ENCODE data around the gene RENBP. TPM values are rescaled to one million over a fixed set of nuclear protein-coding genes. Genes with fewer than 3 reads are reported as not detected.

Gene RENBP
- total and polyA plus RNA-seq, 2 of the 13 experiments (the other 11 are each of a cell fraction or from before 2014, with no cell fraction given) = 1.4 to 2.6 TPM

GRCh38 chrX:153927922-153928760 lies 16.3 kb downstream of the RENBP start (continued):
- no peak for TF ChIP-seq CSRNP1 (CRISPR knock-in tag; IDR thresholded peaks at IDR 0.05)
- TF ChIP-seq JUN (CRISPR knock-in tag; IDR thresholded peaks at IDR 0.05) = no peak
- no peak for TF ChIP-seq JUNB (CRISPR knock-in tag; IDR thresholded peaks at IDR 0.05; ENCODE audit: borderline replicate concordance)
- TF ChIP-seq ZBTB33 (CRISPR knock-in tag; IDR thresholded peaks at IDR 0.05) = no peak
- TF ChIP-seq ZNF382 (CRISPR knock-in tag; IDR thresholded peaks at IDR 0.05; ENCODE audit: borderline replicate concordance) = no peak
- TF ChIP-seq NCOA5 (CRISPR knock-in tag; IDR thresholded peaks at IDR 0.05) = no peak
- no peak for TF ChIP-seq ZUFSP (CRISPR knock-in tag; IDR thresholded peaks at IDR 0.05; ENCODE audit: borderline replicate concordance)
- TF ChIP-seq ETV5 (CRISPR knock-in tag; IDR thresholded peaks at IDR 0.05; ENCODE audit: borderline replicate concordance) = peak; percentile 66; the same call in 1 of the 2 replicates
- no peak for TF ChIP-seq KDM5A (IDR thresholded peaks at IDR 0.05; ENCODE audit: borderline replicate concordance, low read length)
- TF ChIP-seq MZF1 (CRISPR knock-in tag; IDR thresholded peaks at IDR 0.05; ENCODE audit: borderline replicate concordance) = no peak
- TF ChIP-seq IRF2 (CRISPR knock-in tag; IDR thresholded peaks at IDR 0.05) = peak; percentile 51; the same call in 1 of the 2 replicates
- TF ChIP-seq KDM2A (CRISPR knock-in tag; IDR thresholded peaks at IDR 0.05; ENCODE audit: borderline replicate concordance, low read depth) = peak; percentile 93
- no peak for TF ChIP-seq ZNF274 (CRISPR knock-in tag; IDR thresholded peaks at IDR 0.05)
- TF ChIP-seq ZNF121 (CRISPR knock-in tag; IDR thresholded peaks at IDR 0.05) = no peak
- no peak for TF ChIP-seq ZNF607 (CRISPR knock-in tag; IDR thresholded peaks at IDR 0.05; ENCODE audit: borderline replicate concordance)
- no peak for TF ChIP-seq NR3C1 (CRISPR knock-in tag; IDR thresholded peaks at IDR 0.05)
- TF ChIP-seq ZMYM4 (CRISPR knock-in tag; IDR thresholded peaks at IDR 0.05) = no peak
- TF ChIP-seq ZNF687 (CRISPR knock-in tag; IDR thresholded peaks at IDR 0.05) = peak; percentile 69
- no peak for TF ChIP-seq ZNF547 (CRISPR knock-in tag; IDR thresholded peaks at IDR 0.05)
- TF ChIP-seq MAFG (CRISPR knock-in tag; IDR thresholded peaks at IDR 0.05) = no peak

Data from HepG2 (cell line).